ENCODE data around the gene PRSS50.

- no peak for TF ChIP-seq EZH2 (IDR thresholded peaks at IDR 0.05; ENCODE audit: borderline replicate concordance, low read depth, low read length, poor library complexity, severe bottlenecking)
- TF ChIP-seq CTCF (conservative IDR thresholded peaks at IDR 0.05; ENCODE audit: low read depth, low read length), result no peak
Measured at GRCh38 chr3:46730819-46731218, 13.2 kb upstream of the PRSS50 start.
